ENCODE data around the gene OTUB1.

The OTUB1 gene

DNA sequence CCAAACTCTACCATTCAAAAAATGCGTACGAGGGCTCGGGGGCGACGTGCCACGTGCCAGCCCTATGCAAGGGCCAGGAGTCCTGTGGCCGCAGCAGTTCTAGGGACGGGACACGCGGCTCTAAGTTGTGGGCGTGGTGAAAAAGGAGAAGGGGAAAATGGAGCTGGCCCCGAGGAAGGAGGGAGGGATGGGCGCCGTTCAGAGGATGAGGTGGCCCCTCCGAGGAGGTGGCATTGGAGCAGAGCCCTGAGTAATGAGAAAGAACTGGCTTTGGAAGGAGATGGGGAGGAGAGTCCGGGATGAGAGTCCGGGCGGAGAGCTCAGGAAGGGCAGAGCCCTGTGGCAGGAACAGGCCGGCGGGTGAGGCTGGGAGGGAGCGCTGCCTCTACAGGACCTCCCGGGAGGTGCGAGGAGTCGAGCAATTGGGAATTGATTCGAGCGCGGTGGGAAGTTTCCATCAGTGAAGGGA, 21.0 kb downstream of the OTUB1 start:
- DNase-seq, result peak; percentile 39

DNA sequence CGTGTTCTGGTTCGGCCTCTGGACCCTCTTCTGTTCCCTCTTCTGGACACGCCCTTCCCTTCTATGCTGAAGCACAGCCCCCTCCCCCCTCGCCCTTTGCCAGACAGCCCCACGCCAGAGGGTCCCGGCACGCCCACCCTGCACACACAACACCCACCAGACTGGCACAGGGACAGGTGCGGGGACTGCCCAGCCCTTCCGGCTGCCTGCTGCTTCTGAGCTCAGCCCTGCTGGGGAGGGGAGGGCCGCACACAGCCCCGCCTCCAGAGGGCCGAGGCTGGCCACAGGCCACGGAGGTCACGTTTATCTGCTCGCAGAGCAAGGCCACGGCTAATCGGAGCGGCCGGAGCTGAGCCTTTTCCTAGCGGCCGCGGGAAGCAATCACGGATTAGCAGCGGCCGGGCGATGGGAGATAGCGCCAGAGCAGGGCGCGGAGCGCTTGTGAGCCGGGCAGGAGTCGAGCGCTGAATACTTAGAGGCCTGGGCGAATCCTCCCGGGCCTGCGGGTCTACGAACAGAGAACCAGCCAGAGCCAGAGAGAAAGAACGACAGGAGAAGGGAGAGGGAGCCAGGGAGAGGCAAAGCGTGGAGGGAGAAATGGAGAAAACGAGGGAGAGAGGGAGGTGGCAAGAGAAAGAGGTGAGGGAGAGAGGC, 21.5 kb downstream of the OTUB1 start:
- DNase-seq, result peak; percentile 7

GRCh38 chr11:64008283-64008913, 22.2 kb downstream of the OTUB1 start:
- DNase-seq, result no peak

GRCh38 chr11:64008914-64009633, 22.8 kb downstream of the OTUB1 start:
- no peak for DNase-seq

GRCh38 chr11:64009710-64010109, 23.5 kb downstream of the OTUB1 start:
- no peak for DNase-seq

- DNase-seq, result no peak
These were observed 24.5 kb downstream of the OTUB1 start for GRCh38 chr11:64010783-64011182.

DNA sequence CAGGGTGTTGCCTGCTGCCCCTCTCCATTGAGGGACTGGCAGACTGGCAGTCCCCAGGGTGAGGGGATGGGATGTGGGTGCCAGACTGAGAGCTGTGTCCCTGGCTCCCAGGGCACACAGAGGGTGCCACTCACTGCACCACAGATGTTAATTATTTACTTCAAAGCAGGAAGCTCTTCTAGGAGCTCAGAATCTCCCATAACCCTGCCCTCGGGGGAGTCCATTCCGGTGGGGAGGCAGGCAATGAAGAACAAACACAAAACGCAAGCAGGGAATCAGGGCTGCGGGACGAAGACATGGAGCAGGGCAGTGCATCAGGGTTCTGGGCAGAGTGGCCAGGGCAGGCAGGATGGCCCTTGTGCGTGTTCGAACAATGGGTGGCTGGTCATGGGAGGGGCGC, 25.1 kb downstream of the OTUB1 start:
- DNase-seq, result no peak

DNA sequence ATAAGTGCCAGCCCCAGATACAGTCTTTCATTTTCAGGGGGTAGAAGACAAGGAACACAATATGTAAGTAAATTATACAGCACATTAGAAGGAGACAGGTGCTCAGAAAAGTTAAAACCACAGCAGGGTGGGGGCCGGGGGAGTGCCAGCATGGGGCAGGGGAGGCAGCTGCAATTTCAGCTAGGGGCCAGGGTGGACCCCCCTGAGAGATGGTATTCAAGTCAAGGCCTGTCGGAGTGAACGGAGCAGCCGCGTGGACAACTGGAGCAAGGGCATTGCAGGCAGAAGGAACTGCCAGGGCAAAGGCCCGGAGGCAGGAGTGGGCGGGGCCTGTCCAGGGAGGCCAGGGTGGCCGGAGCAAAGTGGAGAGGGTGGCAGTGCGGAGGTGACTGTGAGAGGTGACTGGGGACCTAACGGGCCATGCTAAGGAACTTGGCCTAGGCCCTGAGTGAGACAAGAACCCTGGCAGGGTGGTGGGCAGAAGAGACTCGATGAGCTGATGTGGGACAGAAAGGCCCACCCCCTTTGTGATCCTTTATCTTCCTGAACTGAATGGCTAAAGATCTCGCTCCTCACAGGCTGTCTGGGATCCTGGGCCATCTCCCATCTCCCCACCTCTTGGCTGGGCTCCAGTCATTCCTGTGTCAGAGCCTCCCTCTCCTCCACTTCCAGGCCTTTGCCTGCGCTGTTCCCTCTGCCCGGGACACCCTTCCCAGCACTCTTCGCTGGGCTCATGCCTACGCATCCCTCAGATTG, 27.1 kb downstream of the OTUB1 start:
- no peak for DNase-seq

DNA sequence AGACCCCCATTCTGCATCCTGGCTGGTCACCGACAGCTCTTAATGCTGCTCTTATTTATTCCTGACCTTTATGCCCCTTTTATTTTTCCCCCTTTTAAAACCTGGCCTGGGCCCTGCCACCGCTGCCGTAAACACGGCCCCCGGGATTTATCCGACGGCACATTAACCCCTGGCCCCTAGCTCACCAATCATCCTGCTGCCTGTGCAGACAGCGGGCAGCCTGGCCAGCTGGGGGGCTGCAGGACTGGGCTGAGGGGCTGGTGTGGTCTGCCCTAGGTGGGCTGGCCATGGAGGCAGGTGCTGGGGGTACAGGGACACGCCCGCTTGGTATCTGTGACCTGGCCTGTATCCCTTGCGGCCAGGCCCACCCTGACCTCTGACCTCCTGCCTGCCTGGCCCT, 28.1 kb downstream of the OTUB1 start:
- DNase-seq, result no peak

GRCh38 chr11:64015510-64015909, 29.3 kb downstream of the OTUB1 start:
- DNase-seq, result no peak

GRCh38 chr11:64015935-64016845, 30.0 kb downstream of the OTUB1 start:
- DNase-seq, result no peak

DNA sequence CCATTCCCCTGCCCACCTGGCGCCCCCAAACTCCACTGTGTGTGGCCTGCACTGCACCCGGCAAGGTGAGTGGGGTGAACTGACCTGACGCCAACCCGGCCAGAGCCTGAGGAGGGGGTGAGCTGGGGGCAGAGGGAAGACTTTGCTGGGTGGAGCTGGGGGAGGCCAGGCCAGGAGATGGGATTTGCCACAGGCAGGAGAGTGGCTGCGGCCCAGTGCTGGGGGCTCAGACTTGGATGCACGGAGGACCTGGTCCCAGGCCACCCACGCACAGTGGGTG, 31.6 kb downstream of the OTUB1 start:
- DNase-seq, result no peak

DNA sequence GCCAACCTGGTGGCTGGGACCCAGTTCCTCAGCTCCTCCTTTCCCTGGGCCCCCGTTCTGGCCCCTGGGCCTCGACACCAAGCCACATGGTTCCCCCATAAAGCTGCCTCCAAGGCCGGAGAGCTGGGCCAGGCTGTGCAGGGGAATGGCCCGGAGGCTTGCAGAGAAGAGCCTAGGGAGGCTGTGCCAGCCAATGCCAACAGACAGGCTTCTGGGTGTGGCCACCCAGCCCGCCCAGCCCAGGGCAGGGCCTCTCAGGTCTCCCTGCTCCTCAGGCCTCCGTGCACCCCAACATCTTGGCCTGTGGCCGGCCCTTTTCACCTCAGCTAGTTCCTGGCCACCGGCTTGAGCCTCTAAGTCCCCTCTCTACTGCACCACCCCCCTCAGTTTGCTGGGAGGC, 32.1 kb downstream of the OTUB1 start:
- DNase-seq, result no peak

DNA sequence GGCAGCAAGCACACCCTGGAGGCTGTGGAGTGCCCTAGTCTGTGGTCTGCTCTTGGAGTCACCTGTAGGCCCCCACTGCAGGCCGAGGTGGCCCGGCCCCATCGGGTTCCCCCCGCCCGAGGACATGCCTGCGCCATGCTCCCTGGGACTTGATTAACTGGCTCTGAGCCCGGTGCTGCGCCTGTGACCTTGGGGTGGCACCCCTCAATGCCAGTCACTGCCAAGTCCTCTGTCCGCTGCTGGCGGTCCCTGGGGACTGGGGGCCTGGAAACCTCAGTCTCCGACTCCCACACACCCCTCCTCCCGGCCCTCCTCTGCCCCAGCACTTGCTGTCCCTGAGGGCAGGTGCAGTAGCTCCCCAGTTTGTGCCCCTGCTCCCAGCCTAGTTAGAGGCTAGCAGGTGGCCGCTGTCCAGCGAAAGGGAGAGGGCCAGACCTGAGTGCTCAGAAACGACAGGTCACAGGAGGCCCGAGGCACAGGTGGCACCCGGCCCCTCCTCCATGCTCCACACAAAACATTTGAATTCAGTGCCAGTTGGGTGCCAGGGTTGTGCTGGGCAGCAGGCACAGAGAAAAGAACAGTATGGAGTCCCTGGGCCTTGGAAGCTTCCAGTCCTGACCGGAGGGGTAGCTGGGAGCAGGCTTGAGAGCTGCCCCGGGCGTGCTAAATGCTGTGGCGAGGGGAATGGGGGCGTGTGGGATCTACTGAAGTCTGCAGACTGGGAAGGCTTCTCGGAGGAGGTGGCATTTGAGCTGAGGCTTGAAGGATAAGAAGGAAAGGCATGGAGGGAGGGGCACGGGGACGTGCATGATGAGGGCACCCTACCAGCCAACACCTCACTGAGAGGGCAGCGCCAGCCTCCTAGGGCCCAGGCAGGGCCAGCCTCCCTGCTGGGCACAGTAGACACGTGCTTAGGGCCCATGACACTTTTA, 33.1 kb downstream of the OTUB1 start:
- no peak for DNase-seq

DNA sequence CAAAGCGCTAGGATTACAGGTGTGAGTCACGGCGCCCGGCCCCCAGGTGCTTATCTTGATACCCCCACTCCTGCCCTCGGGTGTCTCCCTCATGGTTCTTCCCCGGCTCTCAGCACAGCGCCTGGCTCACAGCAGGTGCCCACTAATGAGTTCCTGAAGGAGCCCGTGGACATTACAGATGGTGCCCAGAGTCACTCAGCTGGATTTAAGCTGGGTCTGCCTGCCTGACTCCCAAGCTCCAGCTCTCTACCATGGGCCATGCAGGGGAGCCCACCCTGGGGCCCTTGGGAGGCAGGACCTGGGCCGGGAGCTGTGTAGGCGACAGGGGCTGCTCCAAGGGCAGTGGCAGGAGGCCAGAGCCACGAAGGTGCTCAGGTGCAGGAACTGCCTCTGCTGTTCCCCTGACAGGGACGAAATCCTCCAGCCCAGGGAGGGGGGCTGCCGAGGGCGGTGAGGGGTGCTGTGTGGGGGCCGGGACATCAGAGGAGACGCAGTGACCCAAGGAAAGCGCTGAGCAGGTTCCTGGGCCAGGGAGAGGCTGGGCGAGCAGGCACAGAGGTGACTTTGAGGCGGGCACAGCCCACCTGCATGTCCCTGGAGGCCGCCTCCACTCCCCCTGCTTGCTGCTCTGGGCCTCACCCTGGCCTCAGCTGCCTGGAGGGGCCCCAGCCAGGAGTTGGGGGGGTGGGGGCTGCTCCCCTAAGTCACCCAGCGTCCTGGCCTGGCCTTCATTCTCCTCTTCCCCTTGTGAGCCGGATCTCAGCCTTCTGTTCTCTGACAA, 34.9 kb downstream of the OTUB1 start:
- DNase-seq, result no peak

- no peak for DNase-seq
These were observed 35.5 kb downstream of the OTUB1 start for GRCh38 chr11:64021757-64022093.

DNA sequence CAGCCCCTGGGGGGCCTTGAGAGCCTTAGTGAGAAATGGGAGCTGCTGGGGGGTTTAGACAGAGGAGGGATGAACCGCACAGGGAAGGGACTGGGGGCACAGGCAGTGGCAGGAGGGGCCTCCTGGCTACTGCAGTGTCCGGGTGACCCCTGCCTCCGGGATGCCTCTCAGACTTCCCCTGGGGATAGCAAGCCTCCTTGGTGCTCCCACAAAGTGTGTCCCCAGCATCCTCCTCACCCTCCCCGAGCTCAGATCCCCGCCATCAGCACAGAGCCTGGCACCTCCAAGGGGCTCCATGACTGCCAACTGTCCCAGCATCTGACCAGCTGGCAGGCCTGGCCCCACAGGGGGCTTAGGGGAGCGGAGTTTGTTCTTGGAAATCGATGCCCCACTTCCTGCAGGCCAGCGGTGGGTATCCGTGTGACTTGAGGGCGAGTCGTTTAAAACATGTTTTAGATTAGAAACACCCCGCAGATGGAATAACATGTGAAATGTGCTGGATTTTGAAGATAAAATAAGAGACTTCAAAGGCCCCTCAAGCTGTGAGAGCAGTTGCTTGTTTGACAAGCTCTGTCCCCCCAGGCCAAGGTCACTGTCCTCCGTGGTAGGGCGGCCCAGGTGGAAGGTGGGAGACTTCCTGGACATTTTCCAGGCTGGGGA, 36.0 kb downstream of the OTUB1 start:
- no peak for DNase-seq

GRCh38 chr11:64023712-64024710, 37.8 kb downstream of the OTUB1 start:
- no peak for DNase-seq

- DNase-seq, result no peak
These were observed 39.0 kb downstream of the OTUB1 start for GRCh38 chr11:64025205-64025604.
